OCI-LY1 (cell line): ENCODE data around the gene NFIX.

Source experiments
- H2AFZ ChIP-seq: fragments of 200-600 bp; sonication (generic), shearing (Covaris generic); 2 replicates; pipeline ENCODE4 v1.6.0; 2014; ENCODE audit warnings: antibody characterized with exemption, mild to moderate bottlenecking, low read length
- H3F3A ChIP-seq: fragments of 200-600 bp; sonication (generic), shearing (Covaris generic); 2 replicates; pipeline ENCODE4 v1.6.0; 2014; ENCODE audit warnings: mild to moderate bottlenecking, antibody characterized with exemption, low read length, moderate library complexity; ENCODE audit not compliant: insufficient read depth
- H3K27ac ChIP-seq: fragments of 200-600 bp; sonication (generic); 2 replicates; pipeline ENCODE4 v1.5.1; 2014; ENCODE audit warnings: low read length, mixed run types, mild to moderate bottlenecking, low read depth; ENCODE audit not compliant: poor library complexity, severe bottlenecking
- H3K27me3 ChIP-seq: fragments of 200-600 bp; sonication (generic); 2 replicates; pipeline ENCODE4 v1.6.0; 2014; ENCODE audit warnings: antibody characterized with exemption, mild to moderate bottlenecking, low read length, moderate library complexity; ENCODE audit not compliant: insufficient read depth
- H3K36me3 ChIP-seq: fragments of 200-600 bp; sonication (generic); 2 replicates; pipeline ENCODE4 v1.6.1; 2014; ENCODE audit warnings: mild to moderate bottlenecking, antibody characterized with exemption, low read length, moderate library complexity, mixed read lengths; ENCODE audit not compliant: insufficient read depth
- H3K4me1 ChIP-seq: fragments of 200-600 bp; sonication (generic); 2 replicates; pipeline ENCODE4 v1.5.1; 2014; ENCODE audit warnings: mild to moderate bottlenecking, low read length, moderate library complexity; ENCODE audit not compliant: insufficient read depth, severe bottlenecking
- H3K4me2 ChIP-seq: fragments of 200-600 bp; sonication (generic), shearing (Covaris generic); 2 replicates; pipeline ENCODE4 v1.6.1; 2014; ENCODE audit warnings: low read length
- H3K4me3 ChIP-seq: fragments of 200-600 bp; sonication (generic); 2 replicates; pipeline ENCODE4 v1.5.1; 2014; ENCODE audit warnings: low read length, low read depth, mild to moderate bottlenecking, mixed read lengths; ENCODE audit not compliant: poor library complexity, severe bottlenecking
- H3K79me2 ChIP-seq: fragments of 200-600 bp; shearing (Covaris generic); 2 replicates; pipeline ENCODE4 v1.6.1; 2016; ENCODE audit warnings: mixed run types, low read length, mixed read lengths; ENCODE audit not compliant: insufficient read depth
- H3K9ac ChIP-seq: fragments of 200-600 bp; sonication (generic), shearing (Covaris generic); 2 replicates; pipeline ENCODE4 v1.6.1; 2014; ENCODE audit warnings: mild to moderate bottlenecking, low read length, mixed read lengths
- H3K9me2 ChIP-seq: fragments of 200-600 bp; sonication (generic), shearing (Covaris generic); 2 replicates; pipeline ENCODE4 v1.6.1; 2014; ENCODE audit warnings: low read depth, mild to moderate bottlenecking, low read length, mixed read lengths
- H3K9me3 ChIP-seq: fragments of 200-600 bp; shearing (Covaris generic); 2 replicates; pipeline ENCODE4 v1.6.1; 2014; ENCODE audit warnings: low read length, mixed read lengths
- H4K20me1 ChIP-seq: fragments of 200-600 bp; sonication (generic), shearing (Covaris generic); 2 replicates; pipeline ENCODE4 v1.6.0; 2016; ENCODE audit warnings: mild to moderate bottlenecking, low read length; ENCODE audit not compliant: insufficient read depth
- EZH2 ChIP-seq: fragments of 200-600 bp; sonication (generic), shearing (Covaris generic); IDR thresholded peaks from 2 replicates; pipeline ENCODE4 v1.8.0; 2017; ENCODE audit warnings: borderline replicate concordance, mixed run types, mild to moderate bottlenecking, antibody characterized with exemption, low read length, moderate library complexity, mixed read lengths
- TF ChIP-seq, protein P1 (sequence below): fragments of 200-600 bp; sonication (generic), shearing (Covaris generic); IDR thresholded peaks from 2 replicates; pipeline ENCODE4 v1.5.1; 2017; ENCODE audit warnings: mild to moderate bottlenecking, antibody characterized with exemption, low read length, moderate library complexity, mixed read lengths

Gene NFIX

DNA sequence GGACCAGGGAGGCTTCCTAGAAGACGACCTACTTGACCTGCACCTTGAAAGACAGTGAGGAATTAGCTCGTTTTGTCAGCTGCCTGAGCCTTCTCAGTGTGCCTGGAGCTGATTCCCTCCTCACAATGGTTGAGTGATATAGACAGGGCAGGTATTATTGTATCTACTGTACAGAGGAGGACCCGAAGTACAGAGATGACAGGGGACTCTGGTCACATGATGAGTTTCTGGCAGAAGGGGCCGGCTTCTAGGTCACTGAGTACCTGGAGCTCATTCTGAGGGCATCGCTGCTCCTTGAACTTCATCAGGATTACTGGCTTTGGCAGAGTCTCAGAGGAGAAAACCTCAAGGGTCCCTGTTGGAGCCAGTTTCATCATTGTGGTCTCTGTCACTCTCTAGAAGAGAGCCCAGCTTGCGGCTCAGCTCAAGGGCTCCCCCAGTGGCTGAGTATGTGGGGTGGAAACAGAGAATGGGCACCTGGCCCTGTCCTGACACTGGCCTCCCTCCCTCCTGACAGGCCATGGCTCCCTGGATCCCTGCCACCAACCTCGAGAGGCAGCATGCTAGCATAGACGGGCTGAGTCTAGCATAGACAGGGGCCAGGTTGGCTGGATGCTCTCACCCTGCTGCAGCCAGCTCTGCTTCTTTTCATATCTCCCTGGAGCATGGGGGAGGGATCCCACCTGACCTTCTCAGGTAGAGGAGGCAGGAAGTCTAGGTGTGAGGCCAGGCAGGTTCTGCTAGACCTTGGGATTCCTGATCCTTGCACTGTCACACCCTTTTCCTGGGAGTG lies 38.7 kb downstream of the NFIX start:
- H2AFZ ChIP-seq, result no peak overlapping the region

DNA sequence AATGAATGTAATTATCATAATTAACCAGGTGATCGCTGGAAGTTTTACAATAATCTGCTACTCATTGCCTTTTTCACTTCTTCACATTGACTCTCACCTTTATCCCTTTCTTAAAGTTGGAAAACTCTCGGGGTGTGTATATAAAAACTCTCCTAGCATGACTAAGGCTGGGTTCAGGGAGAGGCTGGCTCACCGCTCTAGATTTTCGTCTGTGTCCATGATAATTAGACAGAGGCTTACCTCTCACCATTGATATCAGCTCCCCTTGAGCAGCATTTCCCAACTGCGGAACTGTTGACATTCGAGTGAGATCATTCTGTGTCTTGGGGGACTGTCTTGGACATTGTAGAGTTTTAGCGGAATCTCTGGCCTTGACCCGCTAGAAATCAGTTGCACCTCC lies 39.4 kb downstream of the NFIX start:
- H3K27ac ChIP-seq, result no peak overlapping the region
- H2AFZ ChIP-seq, result no peak overlapping the region
- H3K9me3 ChIP-seq, result no peaks in the 10 kb centered on the region
- H3K9me2 ChIP-seq, result no peaks in the 10 kb centered on the region
- no peaks in the 10 kb centered on the region for H3K36me3 ChIP-seq
- no peak overlapping the region for H3K4me2 ChIP-seq
- no peaks in the 10 kb centered on the region for H3K4me1 ChIP-seq
- H3F3A ChIP-seq, result no peaks in the 10 kb centered on the region
- TF ChIP-seq EZH2, result no peak
- TF ChIP-seq, protein P1, sequence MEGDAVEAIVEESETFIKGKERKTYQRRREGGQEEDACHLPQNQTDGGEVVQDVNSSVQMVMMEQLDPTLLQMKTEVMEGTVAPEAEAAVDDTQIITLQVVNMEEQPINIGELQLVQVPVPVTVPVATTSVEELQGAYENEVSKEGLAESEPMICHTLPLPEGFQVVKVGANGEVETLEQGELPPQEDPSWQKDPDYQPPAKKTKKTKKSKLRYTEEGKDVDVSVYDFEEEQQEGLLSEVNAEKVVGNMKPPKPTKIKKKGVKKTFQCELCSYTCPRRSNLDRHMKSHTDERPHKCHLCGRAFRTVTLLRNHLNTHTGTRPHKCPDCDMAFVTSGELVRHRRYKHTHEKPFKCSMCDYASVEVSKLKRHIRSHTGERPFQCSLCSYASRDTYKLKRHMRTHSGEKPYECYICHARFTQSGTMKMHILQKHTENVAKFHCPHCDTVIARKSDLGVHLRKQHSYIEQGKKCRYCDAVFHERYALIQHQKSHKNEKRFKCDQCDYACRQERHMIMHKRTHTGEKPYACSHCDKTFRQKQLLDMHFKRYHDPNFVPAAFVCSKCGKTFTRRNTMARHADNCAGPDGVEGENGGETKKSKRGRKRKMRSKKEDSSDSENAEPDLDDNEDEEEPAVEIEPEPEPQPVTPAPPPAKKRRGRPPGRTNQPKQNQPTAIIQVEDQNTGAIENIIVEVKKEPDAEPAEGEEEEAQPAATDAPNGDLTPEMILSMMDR, result no peak
- H4K20me1 ChIP-seq, result no peaks in the 10 kb centered on the region
- peaks cover 3% of the 10 kb centered on the region; the same call in 1 of the 2 replicates for H3K27me3 ChIP-seq
- H3K9ac ChIP-seq, result no peak overlapping the region
- no peak overlapping the region for H3K4me3 ChIP-seq
- no peaks in the 10 kb centered on the region for H3K79me2 ChIP-seq

More for the DNA sequence above, 38.7 kb downstream of the NFIX start:
- H3K9ac ChIP-seq, result no peak overlapping the region
- no peak overlapping the region for H3K4me3 ChIP-seq
- no peaks in the 10 kb centered on the region for H3K79me2 ChIP-seq
- no peak overlapping the region for H3K27ac ChIP-seq
- H3K4me1 ChIP-seq, result no peaks in the 10 kb centered on the region
- H3K36me3 ChIP-seq, result no peaks in the 10 kb centered on the region
- H3K27me3 ChIP-seq, result peaks cover 1% of the 10 kb centered on the region; the same call in 1 of the 2 replicates
- H4K20me1 ChIP-seq, result no peaks in the 10 kb centered on the region
- no peaks in the 10 kb centered on the region for H3F3A ChIP-seq
- no peaks in the 10 kb centered on the region for H3K9me2 ChIP-seq
- H3K9me3 ChIP-seq, result no peaks in the 10 kb centered on the region
- no peak overlapping the region for H3K4me2 ChIP-seq
- TF ChIP-seq EZH2, result no peak
- TF ChIP-seq, protein P1, result peak; percentile 79

DNA sequence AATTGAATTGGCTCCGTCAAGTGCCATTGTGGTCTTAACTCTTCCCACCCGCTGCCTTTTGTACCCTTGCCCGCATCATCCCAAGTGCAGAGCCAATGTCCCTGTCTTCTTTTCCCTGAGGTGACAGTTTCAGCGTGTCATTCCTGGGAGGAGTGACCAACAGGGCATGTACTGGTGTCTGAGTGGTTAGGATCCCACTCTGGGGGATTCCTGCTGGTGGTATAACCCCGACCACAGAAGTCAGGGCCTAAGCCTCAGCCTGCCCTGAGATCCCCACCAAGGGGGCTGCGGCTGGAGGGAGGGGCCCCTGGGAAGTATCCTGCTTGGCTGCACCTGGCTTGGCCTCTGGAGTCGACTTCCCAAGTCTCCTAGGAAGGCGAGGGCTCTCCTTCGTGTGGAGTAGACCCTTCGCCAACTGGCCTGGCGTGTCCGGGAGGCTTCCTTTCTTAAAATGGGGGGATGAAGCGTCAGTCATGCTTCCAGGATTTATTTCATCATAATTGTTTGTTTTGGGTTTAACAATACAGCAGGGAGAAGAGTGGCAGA lies 40.6 kb downstream of the NFIX start:
- Histone ChIP-seq H3K9me3 (no peaks in the 10 kb centered on the region), H3K9me2 (no peaks in the 10 kb centered on the region), H3K9ac (no peak overlapping the region), H3K79me2 (no peaks in the 10 kb centered on the region), H3K36me3 (no peaks in the 10 kb centered on the region), H3K4me3 (no peak overlapping the region), H3K27me3 (peaks cover 3% of the 10 kb centered on the region; the same call in 1 of the 2 replicates), H3K4me2 (no peak overlapping the region), H3K4me1 (no peaks in the 10 kb centered on the region), H3F3A (no peaks in the 10 kb centered on the region), H2AFZ (no peak overlapping the region), H3K27ac (no peak overlapping the region), H4K20me1 (no peaks in the 10 kb centered on the region)
- TF ChIP-seq, protein P1, result no peak
- TF ChIP-seq EZH2, result no peak
